ENCODE results near the gene DIPK1C.

DIPK1C gene

DNA sequence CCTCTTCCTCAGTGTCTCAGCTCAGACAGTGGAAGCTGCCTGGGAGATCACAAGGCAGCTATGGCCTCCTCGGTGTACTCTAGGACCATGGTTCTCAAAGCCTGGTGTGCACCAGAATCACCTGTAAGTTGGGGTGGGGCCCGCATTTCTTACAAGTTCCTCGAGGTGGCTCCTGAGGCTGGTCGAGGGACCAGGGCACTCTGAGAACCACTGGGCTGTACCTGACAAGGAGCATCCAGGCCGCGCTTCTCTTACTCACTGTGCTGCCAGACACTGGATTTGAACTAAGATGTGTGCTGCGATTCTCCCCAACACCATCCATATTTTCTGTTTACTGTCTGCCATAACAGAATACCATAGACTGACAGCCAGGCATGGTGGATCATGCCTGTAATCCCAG is 59.5 kb downstream of the DIPK1C start:
- H3K27ac ChIP-seq: no peak overlapping the region
- TF ChIP-seq ZFX (IDR thresholded peaks at IDR 0.05; ENCODE audit: borderline replicate concordance) (no peak), CTCF (IDR thresholded peaks at IDR 0.05) (no peak)

DNA sequence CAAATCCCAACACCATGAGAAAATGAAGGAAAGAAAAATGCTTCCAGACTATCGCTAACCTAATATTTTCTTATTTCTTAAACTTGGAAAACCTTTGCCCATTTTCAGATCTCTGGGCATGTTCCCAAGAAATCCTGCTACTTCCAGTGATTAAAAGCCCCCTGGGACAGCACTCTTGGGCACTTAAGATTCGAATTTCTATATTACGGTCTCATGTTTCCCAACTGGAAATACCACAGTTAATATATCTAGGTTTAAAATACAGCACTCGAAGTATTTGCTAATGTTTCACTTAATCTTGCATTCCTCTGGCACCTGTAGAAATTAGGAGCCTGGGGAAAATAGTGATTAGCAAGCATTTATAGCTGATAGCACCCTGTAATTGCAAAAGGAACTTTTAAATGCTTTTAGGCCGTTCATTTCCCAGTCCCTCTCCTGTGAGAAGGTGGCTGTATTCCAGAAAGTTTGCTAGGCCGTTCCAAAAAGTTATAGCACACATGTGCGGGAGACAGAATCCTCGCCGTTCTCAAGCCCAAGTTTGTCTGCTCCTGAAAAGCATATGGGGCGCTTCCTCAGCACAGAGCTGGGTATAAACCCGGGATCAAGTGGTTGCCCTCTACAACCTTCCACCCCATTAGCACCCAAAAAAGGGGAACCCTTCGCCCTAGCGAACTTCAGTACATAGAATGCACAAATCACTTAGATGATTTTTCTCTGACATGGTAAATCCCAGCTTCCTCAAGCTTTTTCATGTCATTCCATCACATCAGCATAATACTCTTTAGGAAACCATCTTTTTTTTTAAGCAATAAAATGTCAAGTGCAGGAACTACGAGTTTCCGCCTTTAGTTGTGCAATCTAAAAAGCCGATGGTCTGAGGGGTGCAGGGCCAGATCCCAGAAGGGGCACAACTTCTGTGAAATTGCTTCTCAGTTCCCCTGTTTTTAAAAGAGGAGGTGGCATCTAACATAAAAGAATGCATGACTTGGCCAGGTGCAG is 60.6 kb downstream of the DIPK1C start:
- no peak overlapping the region for H3K27ac ChIP-seq
- TF ChIP-seq CTCF (IDR thresholded peaks at IDR 0.05) (no peak), ZFX (IDR thresholded peaks at IDR 0.05; ENCODE audit: borderline replicate concordance) (no peak)

- no peak for TF ChIP-seq CTCF (IDR thresholded peaks at IDR 0.05)
- no peak for TF ChIP-seq ZFX (IDR thresholded peaks at IDR 0.05; ENCODE audit: borderline replicate concordance)
- no peak overlapping the region for H3K27ac ChIP-seq
Measured at GRCh38 chr18:74395648-74396154, 61.4 kb downstream of the DIPK1C start.

GRCh38 chr18:74395006-74395405 is 62.1 kb downstream of the DIPK1C start:
- no peak overlapping the region for H3K27ac ChIP-seq
- TF ChIP-seq CTCF (IDR thresholded peaks at IDR 0.05): no peak
- no peak for TF ChIP-seq ZFX (IDR thresholded peaks at IDR 0.05; ENCODE audit: borderline replicate concordance)

DNA sequence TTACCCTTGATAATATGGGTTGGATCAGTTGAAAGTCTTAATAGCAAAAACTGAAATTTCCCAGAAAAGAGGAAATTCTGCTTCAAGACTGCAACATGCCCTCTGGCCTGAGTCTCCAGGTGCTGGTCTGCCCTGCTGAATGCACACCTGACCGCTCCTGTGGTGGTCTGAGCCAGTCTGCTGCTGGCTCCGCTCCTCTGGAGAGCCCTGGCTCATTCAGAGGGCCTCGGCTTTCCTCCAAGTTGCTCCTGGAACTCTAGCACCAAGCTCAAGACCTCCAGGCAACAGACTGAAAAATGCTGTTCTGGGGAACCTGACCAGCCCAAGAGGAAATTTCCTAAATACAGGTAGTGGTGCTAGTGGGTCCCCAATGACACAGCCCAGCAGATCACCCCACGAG is 64.8 kb downstream of the DIPK1C start:
- TF ChIP-seq CTCF (IDR thresholded peaks at IDR 0.05) (no peak), ZFX (IDR thresholded peaks at IDR 0.05; ENCODE audit: borderline replicate concordance) (no peak)
- no peak overlapping the region for H3K27ac ChIP-seq

DNA sequence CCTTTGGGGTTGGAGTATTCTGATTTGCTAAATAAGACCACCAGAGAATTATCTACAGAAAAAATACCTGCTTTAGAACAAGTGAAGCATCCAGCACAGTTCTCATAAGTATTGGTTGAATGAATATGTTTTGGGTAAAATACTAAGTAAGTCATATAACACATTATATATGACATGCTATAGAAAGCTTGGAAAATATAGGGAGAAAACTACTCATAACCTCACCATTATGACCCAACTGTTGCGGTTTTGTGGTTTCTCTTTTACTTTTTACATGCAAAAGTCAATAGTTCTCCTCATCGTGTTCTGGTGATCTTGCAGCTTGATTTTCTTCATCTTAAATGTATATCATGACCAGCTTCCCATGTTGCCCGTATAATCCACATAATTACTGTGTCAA is 66.2 kb downstream of the DIPK1C start:
- H3K27ac ChIP-seq: no peak overlapping the region
- no peak for TF ChIP-seq CTCF (IDR thresholded peaks at IDR 0.05)
- TF ChIP-seq ZFX (IDR thresholded peaks at IDR 0.05; ENCODE audit: borderline replicate concordance): no peak

DNA sequence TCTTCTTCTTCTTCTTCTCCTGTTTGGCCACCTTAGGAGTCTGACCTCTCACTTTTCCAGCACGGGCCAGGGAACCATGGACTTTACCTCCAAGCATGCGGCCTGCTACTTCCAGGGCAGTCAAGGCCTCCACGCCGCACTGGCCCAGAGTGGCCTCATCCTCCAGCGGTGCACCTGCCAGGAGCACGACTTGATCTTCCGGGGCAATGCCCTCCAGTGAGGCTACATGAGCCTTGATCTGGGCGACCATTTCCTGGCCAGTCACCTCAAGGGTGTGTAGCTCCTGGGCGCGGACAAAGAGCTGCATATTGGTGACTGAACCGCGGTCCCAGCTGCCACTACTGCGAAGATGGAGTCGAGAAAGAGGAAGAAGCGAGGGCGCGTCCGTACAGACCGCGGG is 67.1 kb downstream of the DIPK1C start:
- no peak for TF ChIP-seq CTCF (IDR thresholded peaks at IDR 0.05)
- no peak for TF ChIP-seq ZFX (IDR thresholded peaks at IDR 0.05; ENCODE audit: borderline replicate concordance)
- H3K27ac ChIP-seq: no peak overlapping the region

Data from 22Rv1 (cell line).